ENCODE measurements around the gene MKKS. TPM values are rescaled to one million over a fixed set of nuclear protein-coding genes. Genes with fewer than 3 reads are reported as not detected.

MKKS gene
- total and polyA plus RNA-seq, 2 of the 13 experiments (the other 11 are each of a cell fraction or from before 2014, with no cell fraction given) = 26.7 to 34.5 TPM

DNA sequence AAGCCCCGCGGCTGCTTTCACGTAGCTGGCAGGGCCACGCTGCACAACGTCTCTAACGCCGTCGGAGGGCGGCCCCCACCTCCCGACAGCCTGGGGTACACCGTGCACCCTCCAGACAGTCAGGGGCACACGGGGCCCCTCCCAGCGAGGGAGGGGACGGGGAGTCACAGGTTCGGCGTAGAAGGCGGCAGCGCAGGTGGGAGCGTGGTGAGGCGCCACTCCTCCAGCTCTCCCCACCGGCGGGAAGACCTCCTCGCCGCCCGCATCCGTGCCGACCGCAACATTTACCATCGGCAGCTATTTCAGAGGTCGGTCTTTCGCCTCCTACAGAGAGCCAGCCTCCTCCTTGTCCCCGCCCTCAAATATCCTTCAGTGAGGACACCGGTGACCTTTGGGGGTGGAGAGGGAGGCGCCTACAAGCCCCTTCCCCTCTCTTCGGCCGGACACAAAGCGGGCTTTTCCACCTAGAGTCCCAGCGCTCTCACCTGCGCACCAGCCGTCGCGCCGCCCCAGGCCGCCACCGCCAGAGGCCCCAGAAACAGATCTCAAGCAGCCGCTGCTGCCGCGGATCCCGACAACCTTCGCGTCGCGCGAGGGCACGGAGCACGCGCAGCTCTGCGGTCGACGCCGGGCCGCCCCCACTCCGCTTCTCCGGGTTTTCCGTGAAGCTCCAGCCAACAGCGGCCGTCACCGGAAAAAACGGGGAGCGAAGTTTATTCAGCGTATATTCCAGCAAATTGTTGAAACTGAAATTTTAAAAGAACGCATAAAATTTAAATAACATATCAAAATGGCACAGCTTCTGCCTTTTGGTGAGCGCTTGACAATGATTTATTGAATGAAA lies at the start of gene MKKS (continued):
- TF ChIP-seq HOXA3 (CRISPR knock-in tag; IDR thresholded peaks at IDR 0.05) = peak; percentile 93
- TF ChIP-seq, protein P1, sequence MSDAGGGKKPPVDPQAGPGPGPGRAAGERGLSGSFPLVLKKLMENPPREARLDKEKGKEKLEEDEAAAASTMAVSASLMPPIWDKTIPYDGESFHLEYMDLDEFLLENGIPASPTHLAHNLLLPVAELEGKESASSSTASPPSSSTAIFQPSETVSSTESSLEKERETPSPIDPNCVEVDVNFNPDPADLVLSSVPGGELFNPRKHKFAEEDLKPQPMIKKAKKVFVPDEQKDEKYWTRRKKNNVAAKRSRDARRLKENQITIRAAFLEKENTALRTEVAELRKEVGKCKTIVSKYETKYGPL (CRISPR knock-in tag; IDR thresholded peaks at IDR 0.05) = no peak; the same call in 1 of the 2 replicates
- TF ChIP-seq GATAD1 (CRISPR knock-in tag; IDR thresholded peaks at IDR 0.05) = peak; percentile 90
- TF ChIP-seq ATAD3A (CRISPR knock-in tag; IDR thresholded peaks at IDR 0.05) = no peak
- TF ChIP-seq ZNF44 (CRISPR knock-in tag; IDR thresholded peaks at IDR 0.05) = no peak; the same call in 1 of the 2 replicates
- TF ChIP-seq ZNF484 (CRISPR knock-in tag; IDR thresholded peaks at IDR 0.05; ENCODE audit: borderline replicate concordance, low read depth) = 0 out of 2 replicates have a peak, but pooled peaks have one; percentile 92
- TF ChIP-seq, protein P2, sequence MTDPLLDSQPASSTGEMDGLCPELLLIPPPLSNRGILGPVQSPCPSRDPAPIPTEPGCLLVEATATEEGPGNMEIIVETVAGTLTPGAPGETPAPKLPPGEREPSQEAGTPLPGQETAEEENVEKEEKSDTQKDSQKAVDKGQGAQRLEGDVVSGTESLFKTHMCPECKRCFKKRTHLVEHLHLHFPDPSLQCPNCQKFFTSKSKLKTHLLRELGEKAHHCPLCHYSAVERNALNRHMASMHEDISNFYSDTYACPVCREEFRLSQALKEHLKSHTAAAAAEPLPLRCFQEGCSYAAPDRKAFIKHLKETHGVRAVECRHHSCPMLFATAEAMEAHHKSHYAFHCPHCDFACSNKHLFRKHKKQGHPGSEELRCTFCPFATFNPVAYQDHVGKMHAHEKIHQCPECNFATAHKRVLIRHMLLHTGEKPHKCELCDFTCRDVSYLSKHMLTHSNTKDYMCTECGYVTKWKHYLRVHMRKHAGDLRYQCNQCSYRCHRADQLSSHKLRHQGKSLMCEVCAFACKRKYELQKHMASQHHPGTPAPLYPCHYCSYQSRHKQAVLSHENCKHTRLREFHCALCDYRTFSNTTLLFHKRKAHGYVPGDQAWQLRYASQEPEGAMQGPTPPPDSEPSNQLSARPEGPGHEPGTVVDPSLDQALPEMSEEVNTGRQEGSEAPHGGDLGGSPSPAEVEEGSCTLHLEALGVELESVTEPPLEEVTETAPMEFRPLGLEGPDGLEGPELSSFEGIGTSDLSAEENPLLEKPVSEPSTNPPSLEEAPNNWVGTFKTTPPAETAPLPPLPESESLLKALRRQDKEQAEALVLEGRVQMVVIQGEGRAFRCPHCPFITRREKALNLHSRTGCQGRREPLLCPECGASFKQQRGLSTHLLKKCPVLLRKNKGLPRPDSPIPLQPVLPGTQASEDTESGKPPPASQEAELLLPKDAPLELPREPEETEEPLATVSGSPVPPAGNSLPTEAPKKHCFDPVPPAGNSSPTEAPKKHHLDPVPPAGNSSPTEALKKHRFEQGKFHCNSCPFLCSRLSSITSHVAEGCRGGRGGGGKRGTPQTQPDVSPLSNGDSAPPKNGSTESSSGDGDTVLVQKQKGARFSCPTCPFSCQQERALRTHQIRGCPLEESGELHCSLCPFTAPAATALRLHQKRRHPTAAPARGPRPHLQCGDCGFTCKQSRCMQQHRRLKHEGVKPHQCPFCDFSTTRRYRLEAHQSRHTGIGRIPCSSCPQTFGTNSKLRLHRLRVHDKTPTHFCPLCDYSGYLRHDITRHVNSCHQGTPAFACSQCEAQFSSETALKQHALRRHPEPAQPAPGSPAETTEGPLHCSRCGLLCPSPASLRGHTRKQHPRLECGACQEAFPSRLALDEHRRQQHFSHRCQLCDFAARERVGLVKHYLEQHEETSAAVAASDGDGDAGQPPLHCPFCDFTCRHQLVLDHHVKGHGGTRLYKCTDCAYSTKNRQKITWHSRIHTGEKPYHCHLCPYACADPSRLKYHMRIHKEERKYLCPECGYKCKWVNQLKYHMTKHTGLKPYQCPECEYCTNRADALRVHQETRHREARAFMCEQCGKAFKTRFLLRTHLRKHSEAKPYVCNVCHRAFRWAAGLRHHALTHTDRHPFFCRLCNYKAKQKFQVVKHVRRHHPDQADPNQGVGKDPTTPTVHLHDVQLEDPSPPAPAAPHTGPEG (CRISPR knock-in tag; IDR thresholded peaks at IDR 0.05) = peak; percentile 89; the same call in 1 of the 2 replicates
- TF ChIP-seq, protein P3, sequence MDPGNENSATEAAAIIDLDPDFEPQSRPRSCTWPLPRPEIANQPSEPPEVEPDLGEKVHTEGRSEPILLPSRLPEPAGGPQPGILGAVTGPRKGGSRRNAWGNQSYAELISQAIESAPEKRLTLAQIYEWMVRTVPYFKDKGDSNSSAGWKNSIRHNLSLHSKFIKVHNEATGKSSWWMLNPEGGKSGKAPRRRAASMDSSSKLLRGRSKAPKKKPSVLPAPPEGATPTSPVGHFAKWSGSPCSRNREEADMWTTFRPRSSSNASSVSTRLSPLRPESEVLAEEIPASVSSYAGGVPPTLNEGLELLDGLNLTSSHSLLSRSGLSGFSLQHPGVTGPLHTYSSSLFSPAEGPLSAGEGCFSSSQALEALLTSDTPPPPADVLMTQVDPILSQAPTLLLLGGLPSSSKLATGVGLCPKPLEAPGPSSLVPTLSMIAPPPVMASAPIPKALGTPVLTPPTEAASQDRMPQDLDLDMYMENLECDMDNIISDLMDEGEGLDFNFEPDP (CRISPR knock-in tag; conservative IDR thresholded peaks at IDR 0.05) = peak; percentile 61; the same call in 1 of the 2 replicates
- TF ChIP-seq JARID2 (CRISPR knock-in tag; IDR thresholded peaks at IDR 0.05; ENCODE audit: insufficient replicate concordance) = no peak
- TF ChIP-seq NFE2 (CRISPR knock-in tag; IDR thresholded peaks at IDR 0.05) = 0 out of 2 replicates have a peak, but pooled peaks have one; percentile 31
- no peak for TF ChIP-seq ZNF432 (CRISPR knock-in tag; IDR thresholded peaks at IDR 0.05; ENCODE audit: borderline replicate concordance)
- TF ChIP-seq ZNF777 (CRISPR knock-in tag; IDR thresholded peaks at IDR 0.05) = peak; percentile 92
- TF ChIP-seq ZNF660 (CRISPR knock-in tag; IDR thresholded peaks at IDR 0.05; ENCODE audit: borderline replicate concordance, low read depth) = peak; percentile 72; the same call in 1 of the 2 replicates
- TF ChIP-seq ZNF274 (CRISPR knock-in tag; IDR thresholded peaks at IDR 0.05) = peak; percentile 94
- peak; percentile 97 for TF ChIP-seq HOXD1 (CRISPR knock-in tag; IDR thresholded peaks at IDR 0.05)
- TF ChIP-seq, protein P4, sequence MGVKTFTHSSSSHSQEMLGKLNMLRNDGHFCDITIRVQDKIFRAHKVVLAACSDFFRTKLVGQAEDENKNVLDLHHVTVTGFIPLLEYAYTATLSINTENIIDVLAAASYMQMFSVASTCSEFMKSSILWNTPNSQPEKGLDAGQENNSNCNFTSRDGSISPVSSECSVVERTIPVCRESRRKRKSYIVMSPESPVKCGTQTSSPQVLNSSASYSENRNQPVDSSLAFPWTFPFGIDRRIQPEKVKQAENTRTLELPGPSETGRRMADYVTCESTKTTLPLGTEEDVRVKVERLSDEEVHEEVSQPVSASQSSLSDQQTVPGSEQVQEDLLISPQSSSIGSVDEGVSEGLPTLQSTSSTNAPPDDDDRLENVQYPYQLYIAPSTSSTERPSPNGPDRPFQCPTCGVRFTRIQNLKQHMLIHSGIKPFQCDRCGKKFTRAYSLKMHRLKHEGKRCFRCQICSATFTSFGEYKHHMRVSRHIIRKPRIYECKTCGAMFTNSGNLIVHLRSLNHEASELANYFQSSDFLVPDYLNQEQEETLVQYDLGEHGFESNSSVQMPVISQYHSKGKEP (CRISPR knock-in tag; IDR thresholded peaks at IDR 0.05) = peak; percentile 58; the same call in 1 of the 2 replicates
- peak; percentile 0; the same call in 1 of the 2 replicates for TF ChIP-seq THYN1 (CRISPR knock-in tag; IDR thresholded peaks at IDR 0.05; ENCODE audit: borderline replicate concordance, low read depth)
- peak; percentile 51; the same call in 1 of the 2 replicates for TF ChIP-seq KLF12 (CRISPR knock-in tag; IDR thresholded peaks at IDR 0.05; ENCODE audit: borderline replicate concordance)
- TF ChIP-seq CBX1 (IDR thresholded peaks at IDR 0.05; ENCODE audit: low read depth) = peak; percentile 13

Data from HepG2 (cell line).